Measurements from ENCODE around the gene CDC6.

Gene CDC6

DNA sequence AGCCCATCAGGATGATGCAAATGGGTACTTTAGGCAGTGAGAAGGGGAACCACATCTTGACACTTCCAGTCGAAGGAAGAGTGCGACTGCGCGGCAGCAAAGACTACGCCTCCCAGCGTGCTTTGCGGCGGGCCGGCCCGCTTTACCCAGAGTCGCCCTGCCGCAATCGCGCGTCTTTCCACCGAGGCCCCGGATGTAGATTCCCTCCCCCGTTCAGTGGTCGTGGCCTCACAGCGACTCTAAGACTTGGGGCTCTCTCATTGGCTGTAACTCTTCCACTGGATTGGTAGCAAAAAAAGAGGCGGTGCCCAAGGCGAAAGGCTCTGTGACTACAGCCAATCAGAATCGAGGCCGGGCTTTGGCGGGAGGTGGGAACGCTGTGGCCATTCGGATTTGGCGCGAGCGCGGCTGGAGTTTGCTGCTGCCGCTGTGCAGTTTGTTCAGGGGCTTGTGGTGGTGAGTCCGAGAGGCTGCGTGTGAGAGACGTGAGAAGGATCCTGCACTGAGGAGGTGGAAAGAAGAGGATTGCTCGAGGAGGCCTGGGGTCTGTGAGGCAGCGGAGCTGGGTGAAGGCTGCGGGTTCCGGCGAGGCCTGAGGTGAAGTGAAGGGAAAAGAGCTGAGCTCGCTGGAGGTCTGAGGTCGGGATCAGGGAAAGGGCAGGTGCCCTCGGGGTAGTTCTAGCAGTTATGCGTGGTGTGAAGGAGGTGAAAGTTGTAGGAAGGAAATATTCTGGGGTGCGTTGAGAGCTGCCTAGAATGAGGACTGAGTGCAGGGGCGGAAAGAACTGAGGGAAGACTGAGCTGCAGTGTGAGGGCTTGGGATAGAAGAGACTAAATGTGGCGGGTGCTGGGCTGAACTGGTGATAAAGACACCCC, at the start of gene CDC6:
Gene CDC6, plus strand, starts transcription at position 386 of the 876 bp plus-strand sequence. CDS start 1,542 bp downstream, outside the sequence.
- DNase-seq: peak; percentile 100

GRCh38 chr17:40241252-40241834, 46.3 kb upstream of the CDC6 start:
- DNase-seq: no peak

GRCh38 chr17:40242774-40243173, 44.9 kb upstream of the CDC6 start:
- DNase-seq: no peak

DNA sequence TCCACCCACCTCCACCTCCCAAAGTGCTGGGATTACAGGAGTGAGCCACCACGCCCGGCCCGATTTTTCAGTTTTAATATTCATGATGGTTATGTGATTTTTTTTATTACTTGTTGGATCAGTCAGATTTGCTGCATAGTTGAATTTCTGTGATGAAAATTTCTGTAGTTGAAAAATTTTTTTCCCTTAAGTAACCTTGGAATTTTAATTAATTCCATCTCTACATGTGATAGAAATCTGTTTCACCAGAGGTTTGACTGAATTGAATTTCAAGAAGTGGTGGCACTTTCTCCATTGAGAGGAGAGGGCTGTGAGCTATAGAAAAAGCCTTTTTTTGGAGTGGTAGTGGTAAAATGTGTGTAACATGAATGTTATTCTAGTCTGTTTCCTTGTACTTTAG, 43.9 kb upstream of the CDC6 start:
- no peak for DNase-seq

DNA sequence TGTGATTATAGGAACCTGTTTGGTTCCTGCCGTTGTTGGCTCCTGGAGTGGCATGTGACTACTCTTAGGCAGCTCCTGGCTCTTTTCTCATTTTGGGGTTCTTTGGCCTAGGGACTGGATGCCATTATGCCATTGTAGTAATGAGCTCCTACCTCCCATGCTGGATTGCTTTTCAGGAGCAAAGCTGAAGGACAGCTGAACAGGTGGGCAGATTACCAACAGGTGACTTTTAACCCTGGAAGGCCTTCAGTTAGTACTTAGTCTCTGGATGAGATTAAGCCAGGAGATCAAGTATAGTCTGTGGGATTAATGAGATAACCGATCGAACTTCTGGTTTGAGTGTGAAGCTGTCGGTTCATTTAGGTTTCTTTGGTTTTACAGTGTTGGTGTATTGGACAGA, 43.4 kb upstream of the CDC6 start:
- DNase-seq: no peak

DNA sequence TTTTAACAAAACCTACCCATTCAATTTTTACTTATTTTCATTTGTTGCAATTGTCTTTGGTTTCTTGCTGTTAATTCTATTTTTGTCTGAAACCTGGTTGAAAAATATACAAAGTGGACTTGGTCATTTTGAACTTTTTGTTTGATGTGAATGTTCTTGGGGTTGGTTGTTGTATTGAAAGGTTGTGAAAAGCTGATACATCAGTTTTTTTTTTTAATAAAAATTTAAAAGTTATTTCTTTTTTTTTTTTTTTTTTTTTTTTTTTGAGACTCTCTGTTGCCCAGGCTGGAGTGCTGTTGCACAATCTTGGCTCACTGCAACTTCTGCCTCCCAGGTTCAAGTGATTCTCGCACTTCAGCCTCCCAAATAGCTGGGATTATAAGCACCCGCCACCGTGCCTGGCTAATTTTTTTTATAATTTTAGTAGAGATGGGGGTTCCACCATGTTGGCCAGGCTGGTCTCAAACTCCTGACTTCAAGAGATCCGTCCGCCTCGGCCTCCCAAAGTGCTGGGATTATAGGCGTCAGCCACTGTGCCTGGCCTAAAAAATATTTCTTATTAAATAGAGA, 39.7 kb upstream of the CDC6 start:
- no peak for DNase-seq

GRCh38 chr17:40248507-40248906, 39.2 kb upstream of the CDC6 start:
- no peak for DNase-seq

DNA sequence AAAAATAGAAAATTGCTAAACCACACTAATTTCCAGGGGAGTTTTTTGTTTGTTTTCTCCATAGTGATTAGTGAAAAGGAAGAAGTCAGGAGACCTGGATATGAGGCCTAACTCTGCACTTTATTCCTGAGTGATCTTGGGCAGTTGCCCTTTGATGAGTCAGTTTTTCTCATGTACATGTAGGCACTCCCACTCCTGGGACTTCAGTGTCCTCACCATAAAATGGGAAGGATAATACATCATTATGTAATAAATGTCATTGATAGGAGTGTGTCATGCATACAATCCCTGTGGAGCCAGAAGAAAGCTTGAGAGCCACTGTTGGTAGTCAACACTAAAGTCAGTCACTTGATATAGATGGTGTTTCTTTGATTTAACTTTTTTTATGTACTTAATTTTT, 36.1 kb upstream of the CDC6 start:
- DNase-seq: no peak

- DNase-seq: no peak
These were observed 34.1 kb upstream of the CDC6 start for GRCh38 chr17:40253565-40253964.

GRCh38 chr17:40259505-40259904, 28.2 kb upstream of the CDC6 start:
- DNase-seq: no peak

- DNase-seq: no peak
These were observed 27.2 kb upstream of the CDC6 start for GRCh38 chr17:40260528-40260927.

- no peak for DNase-seq
These were observed 23.1 kb upstream of the CDC6 start for GRCh38 chr17:40264458-40265185.

GRCh38 chr17:40265337-40265736, 22.3 kb upstream of the CDC6 start:
- DNase-seq: no peak

- no peak for DNase-seq
These were observed 20.8 kb upstream of the CDC6 start for GRCh38 chr17:40266882-40267281.

- no peak for DNase-seq
These were observed 19.5 kb upstream of the CDC6 start for GRCh38 chr17:40268141-40268712.

- DNase-seq: no peak
These were observed 9.3 kb upstream of the CDC6 start for GRCh38 chr17:40278414-40278813.

- no peak for DNase-seq
These were observed 8.3 kb upstream of the CDC6 start for GRCh38 chr17:40279402-40279801.

DNA sequence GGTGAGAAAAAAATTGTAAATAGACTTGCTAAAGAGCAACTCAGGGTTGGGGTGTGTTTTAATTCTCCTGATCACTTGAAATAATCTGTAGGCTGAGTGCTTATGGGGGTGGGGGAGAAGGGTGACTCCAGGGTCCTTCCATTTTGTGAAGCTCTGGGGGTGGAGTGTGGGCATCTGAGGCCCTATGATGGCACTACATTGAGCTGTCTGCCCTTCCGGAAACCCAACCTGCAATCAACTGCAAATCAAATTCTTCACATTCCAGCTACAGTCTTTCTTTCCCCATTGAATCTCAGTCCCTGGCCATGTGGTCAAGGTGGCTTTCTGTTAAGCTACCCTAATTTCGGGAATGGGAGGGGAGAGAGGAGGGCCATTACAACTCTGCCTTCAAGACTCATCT, 6.0 kb upstream of the CDC6 start:
- DNase-seq: no peak

DNA sequence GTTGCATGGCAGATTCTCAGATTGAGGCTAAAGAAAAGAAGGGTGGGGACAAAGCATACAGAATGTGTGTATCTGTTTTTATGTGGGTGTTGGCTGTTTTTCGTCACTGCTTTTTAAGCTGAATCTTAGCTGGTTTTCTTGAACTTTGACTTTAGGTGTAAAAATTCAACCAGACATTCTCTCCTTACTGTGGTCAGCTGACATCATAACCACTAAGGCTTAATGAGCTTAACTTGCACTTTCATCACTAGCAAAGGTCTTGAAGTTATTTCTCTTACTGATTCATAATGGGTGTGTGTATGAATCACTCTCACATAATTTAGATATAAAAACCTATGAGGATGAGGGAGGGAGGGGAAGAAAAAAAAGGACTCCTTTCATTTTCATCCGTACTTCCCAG, 4.0 kb upstream of the CDC6 start:
- peak; percentile 56 for DNase-seq

GRCh38 chr17:40284085-40284713, 3.5 kb upstream of the CDC6 start:
- no peak for DNase-seq

DNA sequence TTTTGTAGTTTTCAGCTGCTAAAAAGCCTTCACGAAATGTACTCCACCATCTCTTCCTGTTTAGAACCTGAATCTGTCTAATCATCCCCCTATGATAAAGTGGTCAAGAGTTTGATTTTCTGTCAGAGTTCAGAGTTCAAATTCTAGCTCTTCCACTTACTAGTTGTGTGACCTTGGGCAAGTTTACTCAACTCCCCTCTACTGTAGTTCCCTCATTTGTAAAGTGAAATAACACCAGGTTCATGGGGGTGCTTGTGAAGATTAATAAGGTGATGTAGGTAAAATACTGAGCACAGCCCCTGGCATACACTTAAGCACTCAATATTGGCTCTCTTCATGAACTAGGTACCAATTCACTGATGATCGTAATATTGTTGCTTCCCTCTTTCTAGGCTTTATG, 1.2 kb upstream of the CDC6 start:
- no peak for DNase-seq

GRCh38 chr17:40287159-40287493, 553 bp upstream of the CDC6 start:
- no peak for DNase-seq
